Activated effector memory CD4-positive, alpha-beta T cell treated with anti-CD3 and anti-CD28 coated beads, Interleukin-2, amount 50 U/mL, for 16 hours (primary cell): ENCODE results near the gene NECAP2.
A peak's percentile ranks its signal among the peaks of the same experiment; 100 is the strongest.
"Not testable (repeated sequence)": the region's sequence is repeated elsewhere in the genome, so short reads cannot be mapped to it uniquely, and the experiment has no call there.

Experiments used
- DNase-seq: peaks from one replicate; pipeline ENCODE4 v3.0.0-alpha.2; 2020

Gene NECAP2

GRCh38 chr1:16433030-16433429 is 7.5 kb upstream of the NECAP2 start:
- no peak for DNase-seq

GRCh38 chr1:16434007-16434406 is 6.5 kb upstream of the NECAP2 start:
- DNase-seq = no peak

- no peak for DNase-seq
These were observed 6.0 kb upstream of the NECAP2 start for GRCh38 chr1:16434501-16434900.

GRCh38 chr1:16436946-16437474 is 3.5 kb upstream of the NECAP2 start, which contains the start of gene SPATA21:
TSS of gene SPATA21 (minus strand) at chr1:16437424. CDS start at chr1:16431371, 6,053 bp downstream.
- DNase-seq = no peak

GRCh38 chr1:16438516-16438915 is 2.0 kb upstream of the NECAP2 start:
- no peak for DNase-seq

GRCh38 chr1:16438924-16439323 is 1.6 kb upstream of the NECAP2 start:
- no peak for DNase-seq

- no peak for DNase-seq
These were observed 424 bp upstream of the NECAP2 start for GRCh38 chr1:16440131-16440469.

GRCh38 chr1:16441282-16441665 is 750 bp downstream of the NECAP2 start:
- no peak for DNase-seq

- DNase-seq = no peak
These were observed 1.7 kb downstream of the NECAP2 start for GRCh38 chr1:16442265-16442664.

GRCh38 chr1:16442941-16443340 is 2.4 kb downstream of the NECAP2 start:
- no peak for DNase-seq

- no peak for DNase-seq
These were observed 3.6 kb downstream of the NECAP2 start for GRCh38 chr1:16443975-16444770.

GRCh38 chr1:16445052-16445451 is 4.5 kb downstream of the NECAP2 start:
- no peak for DNase-seq

GRCh38 chr1:16446116-16446515 is 5.6 kb downstream of the NECAP2 start:
- no peak for DNase-seq

GRCh38 chr1:16447641-16448040 is 7.1 kb downstream of the NECAP2 start:
- DNase-seq = no peak

- peak; percentile 28 for DNase-seq
These were observed 8.5 kb downstream of the NECAP2 start for GRCh38 chr1:16449065-16449464.

GRCh38 chr1:16449666-16450065 is 9.1 kb downstream of the NECAP2 start:
- DNase-seq = peak; percentile 22

- DNase-seq = no peak
These were observed 10.4 kb downstream of the NECAP2 start for GRCh38 chr1:16450863-16451481.

GRCh38 chr1:16451841-16452528 is 11.5 kb downstream of the NECAP2 start:
- DNase-seq = peak; percentile 34

- DNase-seq = not testable (repeated sequence)
These were observed 14.4 kb downstream of the NECAP2 start for GRCh38 chr1:16454909-16455308.

- not testable (repeated sequence) for DNase-seq
These were observed 15.6 kb downstream of the NECAP2 start for GRCh38 chr1:16456151-16456550.

GRCh38 chr1:16458831-16459230 is 18.3 kb downstream of the NECAP2 start:
- no peak for DNase-seq

- DNase-seq = no peak
These were observed 18.9 kb downstream of the NECAP2 start for GRCh38 chr1:16459352-16459925.

GRCh38 chr1:16461681-16462080 is 21.2 kb downstream of the NECAP2 start:
- DNase-seq = no peak
